Adrenal gland (tissue), 5 donors: ENCODE measurements around the gene VSTM2L.

Experiments used
- POLR2A ChIP-seq, 2 donors: fragments of 450-650 bp; IDR thresholded peaks; one replicate each; pipeline ENCODE4 v1.6.1; 2017; ENCODE audit warnings: antibody characterized with exemption in 2 of 2, mild to moderate bottlenecking in 2 of 2, moderate library complexity in 1 of 2
- TF ChIP-seq, protein P1 (sequence below), 6 experiments: fragments of 450-650 bp in 4 of 6; fragments of 200-600 bp in 2 of 6; sonication (generic) in 1 of 6; IDR thresholded peaks; 1 replicate in 5 of 6; 2 replicates in 1 of 6; pipeline versions ENCODE4 v1.5.1 to v1.8.0; 2016 to 2021; ENCODE audit warnings: antibody characterized with exemption in 6 of 6, mild to moderate bottlenecking in 2 of 6, moderate library complexity in 1 of 6
- donor health status: DM: no; HTN: no; CAD: no.

DNA sequence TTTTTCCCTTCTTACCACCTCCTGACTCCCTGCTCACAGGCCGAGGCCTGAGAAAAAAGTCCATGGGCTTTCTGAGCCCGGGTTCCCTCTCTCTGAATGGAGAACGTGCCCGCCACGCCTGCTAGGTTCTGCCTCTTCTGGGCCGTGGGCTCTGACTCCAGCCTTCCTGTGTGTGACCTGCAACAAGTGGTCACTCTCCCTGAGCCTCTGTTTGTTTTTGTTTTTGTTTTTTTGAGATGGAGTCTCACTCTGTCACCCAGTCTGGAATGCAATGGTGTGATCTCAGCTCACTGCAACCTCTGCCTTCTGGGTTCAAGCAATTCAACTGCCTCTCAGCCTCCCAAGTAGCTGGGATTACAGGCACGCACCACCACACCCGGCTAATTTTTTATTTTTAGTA, 17.9 kb upstream of the VSTM2L start:
- TF ChIP-seq, protein P1, sequence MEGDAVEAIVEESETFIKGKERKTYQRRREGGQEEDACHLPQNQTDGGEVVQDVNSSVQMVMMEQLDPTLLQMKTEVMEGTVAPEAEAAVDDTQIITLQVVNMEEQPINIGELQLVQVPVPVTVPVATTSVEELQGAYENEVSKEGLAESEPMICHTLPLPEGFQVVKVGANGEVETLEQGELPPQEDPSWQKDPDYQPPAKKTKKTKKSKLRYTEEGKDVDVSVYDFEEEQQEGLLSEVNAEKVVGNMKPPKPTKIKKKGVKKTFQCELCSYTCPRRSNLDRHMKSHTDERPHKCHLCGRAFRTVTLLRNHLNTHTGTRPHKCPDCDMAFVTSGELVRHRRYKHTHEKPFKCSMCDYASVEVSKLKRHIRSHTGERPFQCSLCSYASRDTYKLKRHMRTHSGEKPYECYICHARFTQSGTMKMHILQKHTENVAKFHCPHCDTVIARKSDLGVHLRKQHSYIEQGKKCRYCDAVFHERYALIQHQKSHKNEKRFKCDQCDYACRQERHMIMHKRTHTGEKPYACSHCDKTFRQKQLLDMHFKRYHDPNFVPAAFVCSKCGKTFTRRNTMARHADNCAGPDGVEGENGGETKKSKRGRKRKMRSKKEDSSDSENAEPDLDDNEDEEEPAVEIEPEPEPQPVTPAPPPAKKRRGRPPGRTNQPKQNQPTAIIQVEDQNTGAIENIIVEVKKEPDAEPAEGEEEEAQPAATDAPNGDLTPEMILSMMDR (IDR thresholded peaks at IDR 0.05) = no peak
- TF ChIP-seq POLR2A (IDR thresholded peaks at IDR 0.05) = no peak
